Stomach smooth muscle (tissue), 2 donors: ENCODE measurements around the gene DNER.

Experiments used
- H3K27ac ChIP-seq: one replicate; pipeline ENCODE4 v1.7.0; 2013; ENCODE audit warnings: mild to moderate bottlenecking, low read length, inconsistent platforms
- H3K27me3 ChIP-seq, 2 donors: one replicate each; pipeline ENCODE4 v1.7.0; 2013; ENCODE audit warnings: low read length in 2 of 2; ENCODE audit not compliant: insufficient read depth in 2 of 2, control insufficient read depth in 1 of 2
- H3K36me3 ChIP-seq, 2 donors: one replicate each; pipeline ENCODE4 v1.7.0; 2013; ENCODE audit warnings: low read length in 2 of 2; ENCODE audit not compliant: control insufficient read depth in 2 of 2, insufficient read depth in 2 of 2
- H3K4me1 ChIP-seq: one replicate; pipeline ENCODE4 v1.7.0; 2013; ENCODE audit warnings: low read length; ENCODE audit not compliant: control insufficient read depth, insufficient read depth
- H3K4me3 ChIP-seq, 2 donors: one replicate each; pipeline ENCODE4 v1.7.0; 2013; ENCODE audit warnings: low read length in 2 of 2
- H3K9ac ChIP-seq, 2 donors: one replicate each; pipeline ENCODE4 v1.7.0; 2013; ENCODE audit warnings: low read length in 2 of 2, mild to moderate bottlenecking in 1 of 2
- H3K9me3 ChIP-seq, 2 donors: one replicate each; pipeline ENCODE4 v1.7.0; 2013; ENCODE audit warnings: low read length in 2 of 2; ENCODE audit not compliant: control insufficient read depth in 2 of 2
- donor health status: healthy.
- donor health status: Pancreatic carcinoma.

The DNER gene

DNA sequence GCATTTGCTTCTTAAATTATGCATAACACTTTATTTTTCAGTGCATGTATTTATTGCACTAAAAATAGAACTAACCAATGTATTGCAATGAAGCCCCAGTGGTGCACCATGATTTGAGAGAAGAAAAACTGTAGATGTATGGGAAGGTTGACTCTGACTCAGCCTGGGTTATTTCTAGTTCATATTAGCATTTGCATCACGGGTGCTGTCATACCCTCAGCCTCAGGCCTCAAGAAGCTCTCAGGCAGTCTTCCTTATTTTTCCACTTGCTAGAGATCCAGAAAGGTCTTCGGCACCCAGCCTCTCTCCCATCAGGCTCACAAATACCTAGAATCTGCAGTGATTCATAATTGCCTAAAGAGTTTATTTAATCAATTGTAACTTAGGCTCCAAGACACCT, 148.0 kb downstream of the DNER start:
- Histone ChIP-seq H3K9ac (no peak overlapping the region), H3K27me3 (no peaks in the 10 kb centered on the region), H3K27ac (no peak overlapping the region), H3K9me3 (no peaks in the 10 kb centered on the region), H3K36me3 (no peaks in the 10 kb centered on the region), H3K4me3 (no peak overlapping the region), H3K4me1 (no peaks in the 10 kb centered on the region)

DNA sequence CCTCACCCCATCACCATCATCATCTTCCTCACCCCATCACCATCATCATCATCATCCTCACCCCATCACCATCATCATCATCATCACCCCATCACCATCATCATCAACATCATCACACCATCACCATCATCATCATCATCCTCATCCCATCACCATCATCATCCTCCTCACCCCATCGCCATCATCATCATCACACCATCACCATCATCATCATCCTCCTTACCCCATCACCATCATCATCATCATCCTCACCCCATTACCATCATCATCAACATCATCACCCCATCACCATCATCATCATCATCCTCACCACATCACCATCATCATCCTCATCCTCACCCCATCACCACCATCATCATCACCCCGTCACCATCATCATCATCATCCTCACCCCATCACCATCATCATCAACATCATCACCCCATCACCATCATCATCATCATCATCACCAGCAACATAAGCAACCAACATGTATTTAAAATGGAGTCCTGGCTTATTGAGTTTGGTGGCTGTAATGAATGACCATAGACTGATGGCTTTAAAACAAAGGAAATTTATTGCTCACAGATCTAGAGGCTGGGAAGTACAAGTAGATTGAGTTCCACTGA, 150.0 kb downstream of the DNER start:
- H3K27ac ChIP-seq = no peak overlapping the region
- H3K9ac ChIP-seq = no peak overlapping the region
- no peak overlapping the region for H3K4me3 ChIP-seq
- no peaks in the 10 kb centered on the region for H3K36me3 ChIP-seq
- H3K9me3 ChIP-seq = no peaks in the 10 kb centered on the region
- H3K27me3 ChIP-seq = no peaks in the 10 kb centered on the region
- no peaks in the 10 kb centered on the region for H3K4me1 ChIP-seq

- no peaks in the 10 kb centered on the region for H3K27me3 ChIP-seq
- H3K4me3 ChIP-seq = no peak overlapping the region
- H3K9ac ChIP-seq = no peak overlapping the region
- no peak overlapping the region for H3K27ac ChIP-seq
- no peaks in the 10 kb centered on the region for H3K36me3 ChIP-seq
- H3K9me3 ChIP-seq = no peaks in the 10 kb centered on the region
- H3K4me1 ChIP-seq = no peaks in the 10 kb centered on the region
Measured at GRCh38 chr2:229563388-229563787, 151.0 kb downstream of the DNER start.

- H3K36me3 ChIP-seq = no peaks in the 10 kb centered on the region
- no peaks in the 10 kb centered on the region for H3K9me3 ChIP-seq
Measured at GRCh38 chr2:229562472-229563127, 151.8 kb downstream of the DNER start.

GRCh38 chr2:229559986-229560385, 154.4 kb downstream of the DNER start:
- Histone ChIP-seq H3K36me3 (no peaks in the 10 kb centered on the region), H3K27ac (no peak overlapping the region), H3K27me3 (no peaks in the 10 kb centered on the region), H3K4me1 (no peaks in the 10 kb centered on the region), H3K9ac (no peak overlapping the region), H3K9me3 (no peaks in the 10 kb centered on the region), H3K4me3 (no peak overlapping the region)

More at GRCh38 chr2:229562472-229563127, 151.8 kb downstream of the DNER start:
- no peak overlapping the region for H3K9ac ChIP-seq
- no peaks in the 10 kb centered on the region for H3K4me1 ChIP-seq
- H3K27ac ChIP-seq = no peak overlapping the region
- H3K4me3 ChIP-seq = no peak overlapping the region
- no peaks in the 10 kb centered on the region for H3K27me3 ChIP-seq

- H3K4me3 ChIP-seq = no peak overlapping the region
Measured at GRCh38 chr2:229553091-229553490, 161.3 kb downstream of the DNER start.

GRCh38 chr2:229543176-229543873, 171.0 kb downstream of the DNER start:
- H3K4me1 ChIP-seq = no peaks in the 10 kb centered on the region
- no peak overlapping the region for H3K9ac ChIP-seq
- H3K27ac ChIP-seq = no peak overlapping the region
- no peaks in the 10 kb centered on the region for H3K27me3 ChIP-seq
- H3K4me3 ChIP-seq = no peak overlapping the region
- H3K9me3 ChIP-seq = no peaks in the 10 kb centered on the region
- no peaks in the 10 kb centered on the region for H3K36me3 ChIP-seq

More at GRCh38 chr2:229553091-229553490, 161.3 kb downstream of the DNER start:
- Histone ChIP-seq H3K4me1 (no peaks in the 10 kb centered on the region), H3K27ac (no peak overlapping the region), H3K9me3 (no peaks in the 10 kb centered on the region), H3K27me3 (no peaks in the 10 kb centered on the region), H3K9ac (no peak overlapping the region), H3K36me3 (no peaks in the 10 kb centered on the region)

GRCh38 chr2:229539628-229540027, 174.7 kb downstream of the DNER start:
- Histone ChIP-seq H3K9me3 (no peaks in the 10 kb centered on the region), H3K36me3 (no peaks in the 10 kb centered on the region), H3K27ac (no peak overlapping the region), H3K4me1 (no peaks in the 10 kb centered on the region), H3K4me3 (no peak overlapping the region), H3K27me3 (no peaks in the 10 kb centered on the region), H3K9ac (no peak overlapping the region)

- no peak overlapping the region for H3K27ac ChIP-seq
- no peak overlapping the region for H3K9ac ChIP-seq
- H3K4me1 ChIP-seq = no peaks in the 10 kb centered on the region
- no peaks in the 10 kb centered on the region for H3K27me3 ChIP-seq
- H3K36me3 ChIP-seq = no peaks in the 10 kb centered on the region
- no peak overlapping the region for H3K4me3 ChIP-seq
- peaks cover 9 to 10% of the 10 kb centered on the region in 2 donors for H3K9me3 ChIP-seq
Measured at GRCh38 chr2:229531594-229531993, 182.8 kb downstream of the DNER start.

- Histone ChIP-seq H3K36me3 (no peaks in the 10 kb centered on the region), H3K4me3 (no peak overlapping the region), H3K9me3 (peaks cover 9 to 10% of the 10 kb centered on the region in 2 donors), H3K27me3 (no peaks in the 10 kb centered on the region), H3K27ac (no peak overlapping the region), H3K4me1 (no peaks in the 10 kb centered on the region), H3K9ac (no peak overlapping the region)
Measured at GRCh38 chr2:229530434-229530833, 183.9 kb downstream of the DNER start.

DNA sequence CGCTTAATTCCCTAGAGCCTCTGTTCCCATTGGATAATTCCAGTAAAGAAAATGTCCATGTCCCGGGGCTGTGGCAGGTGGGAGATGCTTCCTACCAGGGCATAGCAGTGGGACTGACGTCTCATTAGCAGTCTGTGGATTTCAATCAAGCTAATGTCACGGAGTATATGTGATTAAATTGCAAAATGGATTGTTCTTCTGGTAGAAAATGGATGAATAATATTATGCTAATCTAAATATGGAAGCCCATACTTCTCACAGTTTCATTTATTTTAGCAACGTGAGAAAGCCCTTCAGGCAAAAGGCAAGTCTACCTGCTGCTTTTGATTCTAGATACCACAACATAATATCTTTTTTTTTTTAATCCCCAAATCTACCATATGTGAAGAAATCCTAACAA, 185.5 kb downstream of the DNER start:
- no peak overlapping the region for H3K4me3 ChIP-seq
- H3K27ac ChIP-seq = no peak overlapping the region
- no peaks in the 10 kb centered on the region for H3K36me3 ChIP-seq
- no peak overlapping the region for H3K9ac ChIP-seq
- H3K9me3 ChIP-seq = peaks cover 9 to 10% of the 10 kb centered on the region in 2 donors
- H3K27me3 ChIP-seq = no peaks in the 10 kb centered on the region
- H3K4me1 ChIP-seq = no peaks in the 10 kb centered on the region
